Right renal cortex interstitium (tissue), 3 donors: ENCODE measurements around the gene NUAK1. TPM values are rescaled to one million over a fixed set of nuclear protein-coding genes. Genes with fewer than 3 reads are reported as not detected.

ENCODE experiments used
- DNase-seq, 3 donors: peaks; one replicate each; pipeline ENCODE4 v3.0.0-alpha.2; 2013; ENCODE audit warnings: low read depth in 3 of 3, low spot score in 2 of 3
- polyA plus RNA-seq, 3 donors: library from polyadenylated mRNA; unstranded; fragments of 120-200 nt; gene quantifications; one replicate each; pipeline ENCODE4 v1.2.1, GENCODE V29; 2013; ENCODE audit not compliant: insufficient read length in 3 of 3

Gene NUAK1
- polyA plus RNA-seq, 3 donors: 9.6 to 10.1 (median 9.8) TPM

DNA sequence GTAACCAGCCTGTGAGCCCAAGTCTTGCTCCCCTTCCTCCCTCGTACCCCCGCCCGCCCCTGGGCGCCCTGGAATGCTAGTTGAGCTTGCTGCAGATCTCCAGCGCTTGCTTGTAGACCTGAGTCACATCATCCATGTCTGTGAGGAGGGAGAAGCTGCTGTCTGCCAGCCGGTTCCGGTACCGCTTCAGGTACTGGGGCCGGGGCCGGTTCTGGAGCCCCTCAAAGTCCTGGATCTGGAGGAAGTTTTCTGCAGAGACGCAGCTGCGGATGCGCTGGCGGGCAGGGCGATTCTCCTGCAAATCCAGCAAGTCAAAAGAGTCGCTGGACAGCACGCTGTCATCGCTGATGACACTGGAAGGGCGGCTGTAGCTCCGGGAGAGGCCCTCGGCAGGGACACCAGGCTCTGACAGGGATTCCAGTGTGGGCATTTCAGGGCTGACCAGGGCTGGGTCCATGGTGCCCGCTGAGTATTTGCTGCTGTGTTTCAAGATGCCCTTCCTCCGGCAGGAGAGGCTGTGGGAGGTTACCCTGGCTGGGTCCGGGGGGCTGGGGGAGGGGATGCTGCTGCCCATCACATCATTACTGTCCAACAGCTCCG is 71.9 kb downstream of the NUAK1 start:
- DNase-seq: no peak

DNA sequence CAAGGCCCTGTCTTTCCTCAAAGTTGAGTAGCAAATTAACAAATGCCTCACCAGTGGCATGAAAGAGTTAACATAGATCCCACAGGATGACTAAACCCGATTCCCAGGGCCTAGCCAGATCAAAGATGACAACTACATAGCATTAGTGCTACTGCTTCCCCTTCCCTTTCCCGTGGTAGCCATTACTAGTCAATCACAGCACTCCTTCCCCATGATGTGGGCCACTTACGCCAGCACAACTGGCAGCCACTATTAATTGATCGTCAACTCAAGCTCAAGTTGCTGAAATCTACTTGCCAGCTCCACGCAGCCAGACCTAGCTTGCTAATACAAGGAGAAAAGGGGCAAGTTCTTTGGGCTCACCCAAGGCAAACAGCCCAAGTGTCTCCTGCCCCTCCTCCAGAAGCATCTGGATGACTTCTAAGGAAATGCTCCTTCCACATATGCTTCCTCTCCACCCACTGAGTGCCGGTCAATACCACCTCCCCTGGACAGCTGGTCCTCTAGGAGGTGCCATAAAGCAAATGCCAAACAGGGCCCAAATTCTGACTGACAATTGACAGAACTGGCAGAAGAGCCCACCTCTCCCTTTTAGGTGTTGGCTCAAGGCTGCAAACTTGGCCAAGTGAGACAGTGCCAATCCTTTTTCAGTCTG is 72.6 kb downstream of the NUAK1 start:
- DNase-seq: no peak

DNA sequence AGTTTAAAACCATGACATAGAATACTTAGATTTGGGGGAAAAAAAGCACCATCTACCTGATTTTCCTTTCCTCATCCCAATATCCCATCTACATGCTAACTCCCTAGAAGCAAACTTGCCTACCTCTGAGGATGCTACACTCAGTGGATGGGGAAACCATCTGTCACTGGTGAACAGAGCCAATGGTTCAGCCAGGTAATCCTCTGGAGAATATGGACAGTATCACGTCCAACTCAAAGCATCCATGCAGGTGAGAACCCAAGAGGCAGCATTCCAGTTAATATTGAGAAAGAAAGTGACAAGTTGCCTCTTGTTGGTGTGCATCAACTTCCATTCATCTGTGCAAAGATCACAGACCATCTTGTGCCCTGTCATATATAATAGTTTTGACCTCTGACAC is 73.2 kb downstream of the NUAK1 start:
- DNase-seq: no peak

DNA sequence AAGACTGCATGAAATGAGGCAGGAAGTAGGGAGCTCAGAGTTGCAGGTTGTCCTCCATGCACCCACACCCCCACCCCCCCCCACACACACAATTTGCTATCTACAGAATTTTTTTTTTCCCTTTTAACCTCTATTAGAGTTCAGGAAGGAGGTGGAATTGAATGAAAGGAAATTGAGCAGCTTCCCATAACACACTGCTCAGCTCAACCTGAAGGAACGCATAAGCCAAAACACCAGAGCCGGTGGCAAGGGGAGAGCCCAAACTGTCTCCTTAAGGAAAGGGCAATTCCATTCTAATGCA is 74.1 kb downstream of the NUAK1 start:
- DNase-seq: no peak

DNA sequence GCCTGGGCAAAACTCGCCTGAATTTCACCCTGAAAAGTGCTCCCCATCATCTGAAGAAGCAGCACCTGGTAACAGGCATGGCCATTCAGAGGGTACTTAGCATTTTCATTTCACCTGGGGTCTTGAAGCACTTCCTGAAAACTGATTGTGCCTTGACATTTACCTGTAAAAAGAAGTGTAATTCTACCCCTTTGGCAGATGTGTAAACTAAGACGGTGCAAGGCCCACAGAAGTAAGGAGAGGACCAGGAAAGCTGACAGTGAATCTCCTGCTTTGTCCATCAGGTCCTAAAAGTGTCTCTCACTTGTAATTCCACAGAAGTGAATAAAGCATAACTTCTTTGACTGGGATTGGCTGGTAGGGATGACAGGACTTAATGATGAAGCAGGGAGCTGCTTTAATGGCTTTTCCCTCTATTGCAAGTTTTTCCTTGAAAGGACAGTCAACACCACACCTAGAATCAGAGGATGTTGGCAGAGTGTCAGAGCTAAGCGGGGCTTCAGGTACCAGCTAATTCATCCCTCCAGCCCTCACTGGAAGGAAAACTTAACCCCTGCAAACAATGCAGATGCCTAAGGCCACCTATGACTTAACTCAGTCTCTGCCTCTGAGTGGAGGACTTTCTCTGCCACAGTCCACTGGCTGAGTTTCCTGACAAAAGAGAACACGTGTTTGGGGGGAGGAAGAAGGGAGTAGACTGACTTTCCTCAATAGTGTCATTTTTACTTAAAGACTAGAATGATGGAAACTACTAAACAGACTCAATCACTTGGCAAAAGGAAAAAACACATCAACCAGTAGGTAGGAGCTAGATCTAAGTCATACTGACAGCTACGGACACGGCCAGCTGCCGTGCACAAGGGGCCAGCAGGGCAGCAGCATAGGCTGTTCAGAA is 74.7 kb downstream of the NUAK1 start:
- DNase-seq: no peak

DNA sequence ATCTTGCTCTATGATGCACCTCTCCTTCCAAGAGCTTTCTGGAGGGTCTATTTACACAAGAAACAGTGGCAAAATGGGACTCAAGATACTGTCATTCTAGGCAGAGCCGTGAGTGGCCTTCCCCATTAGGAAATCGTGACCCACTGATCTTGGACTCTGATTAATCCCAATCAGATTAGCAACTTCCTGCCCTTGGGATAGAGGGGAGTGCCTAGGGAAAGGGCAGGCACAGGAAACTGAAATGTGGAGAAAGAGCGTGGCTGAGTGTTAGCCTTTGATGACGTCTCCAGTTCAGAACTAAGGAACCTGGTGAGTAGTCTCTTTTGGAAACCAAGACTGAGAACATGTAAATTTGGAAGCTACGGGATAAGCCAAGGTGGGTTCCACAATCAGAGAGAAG is 76.1 kb downstream of the NUAK1 start:
- DNase-seq: no peak

DNA sequence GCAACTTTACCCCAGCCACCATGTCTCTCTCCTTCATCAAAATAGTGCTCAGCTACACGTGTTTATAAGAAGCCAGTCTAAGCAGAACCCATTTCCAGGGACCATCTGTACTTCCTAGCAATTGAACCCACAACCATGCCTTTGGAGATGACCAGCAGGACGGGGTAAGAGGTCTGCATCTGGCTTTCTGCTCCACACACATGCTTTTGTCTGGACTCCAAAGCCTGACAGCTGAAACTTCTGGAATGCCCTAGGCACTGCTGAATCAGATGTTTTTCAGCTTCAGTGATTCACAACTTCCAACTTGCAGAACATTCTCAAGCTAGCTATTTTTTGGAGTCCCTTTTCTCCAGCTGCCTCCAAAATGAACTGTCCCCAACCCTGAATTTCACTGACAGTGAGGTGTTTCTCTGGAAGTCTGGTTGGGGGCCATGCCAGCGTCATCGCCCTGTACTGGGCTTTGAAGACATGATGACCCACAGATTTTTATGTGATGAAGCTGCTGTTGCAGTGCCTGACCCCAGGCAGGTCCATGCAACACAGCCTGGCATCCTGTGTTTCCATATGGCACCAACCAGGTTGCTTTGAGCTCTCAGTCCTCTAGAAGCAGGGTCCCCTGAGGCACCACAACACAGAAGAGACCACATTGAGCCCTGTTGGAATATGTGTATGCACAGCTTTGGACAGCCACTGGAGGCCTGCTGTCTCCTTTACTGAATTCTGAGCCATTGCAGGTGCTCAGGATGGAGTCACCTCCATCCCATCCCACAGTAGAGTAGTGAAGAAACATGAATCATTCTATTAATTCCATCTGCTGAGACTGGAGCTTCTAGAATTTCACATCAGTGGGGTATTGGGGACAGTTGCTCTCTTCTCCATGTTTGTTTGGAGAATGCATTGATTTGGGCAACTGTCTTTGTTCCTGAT is 80.2 kb downstream of the NUAK1 start:
- DNase-seq: no peak

DNA sequence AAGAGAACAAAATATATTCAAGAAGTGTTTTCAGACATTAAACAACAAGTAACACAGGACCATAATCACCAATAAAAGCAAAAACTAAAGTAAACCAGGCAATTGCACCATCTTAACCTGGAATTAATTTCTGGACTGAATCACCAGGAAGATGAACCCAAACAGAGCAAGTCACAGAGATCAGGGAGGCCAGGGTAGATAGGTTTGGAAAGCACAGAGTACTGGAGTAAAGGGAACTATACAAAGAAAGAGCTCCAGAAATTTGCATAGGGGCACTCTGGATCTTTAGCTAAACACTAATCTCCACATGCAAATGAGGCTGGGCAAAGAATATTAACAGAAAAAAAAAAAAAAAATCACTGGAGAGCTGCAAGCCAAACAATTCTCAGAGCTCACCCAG is 84.7 kb downstream of the NUAK1 start:
- no peak for DNase-seq

DNA sequence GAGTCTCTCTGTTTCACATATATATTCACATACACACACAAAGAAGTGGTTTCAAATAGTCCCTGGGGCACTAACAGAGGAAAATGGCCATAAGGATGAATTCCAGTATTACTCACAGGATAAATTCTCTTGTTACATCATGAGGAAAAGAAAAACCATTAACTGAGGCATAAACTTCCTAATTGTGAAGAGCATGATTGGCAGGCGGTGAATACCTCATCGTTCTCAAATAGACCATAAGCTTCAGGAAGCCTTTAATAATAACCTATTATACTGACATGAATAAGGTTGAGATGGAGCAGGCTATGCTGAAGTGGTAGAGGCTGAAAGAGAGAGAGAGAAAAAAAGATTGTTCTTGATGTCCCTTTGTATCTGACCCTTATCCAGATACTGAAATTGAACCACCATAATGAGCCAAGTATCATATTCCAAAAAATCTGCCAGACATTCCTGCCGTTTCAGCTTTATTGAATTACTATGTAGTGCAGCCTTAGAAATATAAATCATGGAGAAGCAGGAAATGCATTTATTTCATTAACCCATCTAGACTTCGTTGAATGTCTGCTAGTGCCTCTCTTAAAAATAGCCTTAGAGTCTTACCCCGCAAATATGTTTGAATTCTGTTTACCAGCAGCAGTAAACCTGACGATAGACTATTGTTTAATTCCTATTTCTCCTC is 86.8 kb downstream of the NUAK1 start:
- no peak for DNase-seq

DNA sequence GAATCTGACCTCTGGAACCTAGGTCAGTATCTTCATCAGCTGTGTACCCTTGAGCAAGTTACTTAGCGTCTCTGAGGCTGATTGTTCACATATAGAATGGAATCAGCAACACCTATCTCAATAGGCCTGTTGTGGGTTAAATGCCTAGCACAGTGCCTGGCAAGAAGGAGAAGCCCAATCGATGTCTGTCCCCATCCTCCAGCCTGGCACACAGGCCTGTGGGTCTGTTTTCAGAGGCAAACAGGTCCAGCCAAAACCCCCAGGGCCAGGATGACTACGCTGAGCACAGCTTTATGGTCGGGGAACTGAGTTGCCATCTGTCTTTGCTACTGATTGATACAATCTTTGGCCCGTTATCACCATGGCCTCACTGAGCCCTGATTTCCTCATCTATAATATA is 89.2 kb downstream of the NUAK1 start:
- DNase-seq: no peak

DNA sequence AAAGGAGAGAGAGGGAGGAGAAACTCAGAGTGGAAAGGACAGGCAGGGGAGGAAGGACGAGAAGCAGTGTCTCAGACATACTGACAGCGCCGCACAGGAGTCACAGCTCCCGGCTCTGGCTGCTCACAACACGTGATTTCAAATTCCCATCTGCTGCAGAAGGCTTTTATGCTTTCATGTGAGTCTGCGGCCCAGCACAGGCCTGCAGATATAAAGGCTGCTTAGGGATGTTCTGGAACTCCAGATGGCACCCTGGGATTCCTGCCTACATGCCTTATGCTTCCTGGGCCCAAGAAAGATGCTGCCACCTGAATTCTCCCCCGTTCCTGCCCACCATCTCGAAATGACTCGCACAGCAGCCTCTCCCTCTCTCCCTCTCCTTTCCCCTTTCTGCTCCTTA is 89.6 kb downstream of the NUAK1 start:
- no peak for DNase-seq

DNA sequence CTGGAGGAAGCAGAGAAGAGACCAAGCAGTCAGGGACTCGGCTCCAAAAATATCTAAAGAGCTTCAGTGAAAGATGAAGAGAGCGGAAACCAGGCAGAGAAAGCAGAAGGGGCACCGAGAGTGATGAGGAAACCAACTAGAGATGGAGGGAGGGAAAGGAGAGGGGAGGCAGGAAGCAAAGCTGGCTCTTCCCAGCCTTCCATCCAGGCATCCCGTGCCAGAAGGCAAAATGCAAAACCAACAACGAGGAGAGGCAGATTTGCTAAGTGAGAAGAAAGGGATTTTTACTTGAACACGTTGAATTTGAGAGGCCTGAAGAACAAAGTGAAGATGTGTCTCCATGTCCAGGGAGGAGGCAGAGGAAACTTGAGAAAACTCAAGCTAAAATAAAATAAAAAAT is 90.1 kb downstream of the NUAK1 start:
- no peak for DNase-seq

DNA sequence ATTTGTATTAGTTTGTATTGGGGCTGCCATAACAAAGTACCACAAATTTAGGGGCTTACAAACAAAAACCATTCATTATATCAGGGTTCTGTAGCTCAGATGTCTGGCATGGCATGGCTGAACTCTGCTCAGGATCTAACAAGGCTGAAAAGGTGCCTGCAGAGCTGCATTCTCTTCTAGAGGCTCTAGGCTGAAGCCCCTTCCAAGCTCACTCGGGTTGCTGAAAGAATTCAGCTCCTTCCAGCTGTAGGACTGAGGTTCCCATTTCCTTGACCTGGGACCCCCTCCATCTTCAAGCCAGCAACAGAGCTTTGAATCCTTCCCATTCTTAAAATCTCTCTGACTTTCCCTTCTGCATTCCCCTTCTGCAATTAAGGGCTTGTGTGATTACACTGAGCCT is 90.7 kb downstream of the NUAK1 start:
- DNase-seq: no peak

DNA sequence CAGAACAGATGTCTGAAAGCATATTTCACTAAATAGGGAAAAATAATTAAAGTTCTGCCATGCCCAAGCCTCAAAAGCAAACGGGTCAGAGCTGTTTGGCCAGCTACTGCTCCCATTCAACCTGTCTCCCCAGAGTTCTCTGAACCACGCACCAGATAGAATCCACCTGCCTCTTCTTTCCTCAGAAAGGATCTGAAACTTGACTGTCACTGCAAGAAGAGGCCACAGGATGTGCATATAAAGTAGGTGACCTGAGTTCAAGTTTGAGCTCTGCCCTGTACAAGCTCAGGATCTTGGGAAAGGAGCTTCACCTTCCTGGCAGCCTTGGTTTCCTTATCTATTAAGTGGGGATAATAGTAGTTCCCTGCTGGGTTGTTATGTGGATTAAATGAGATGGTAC is 91.8 kb downstream of the NUAK1 start:
- DNase-seq: no peak

DNA sequence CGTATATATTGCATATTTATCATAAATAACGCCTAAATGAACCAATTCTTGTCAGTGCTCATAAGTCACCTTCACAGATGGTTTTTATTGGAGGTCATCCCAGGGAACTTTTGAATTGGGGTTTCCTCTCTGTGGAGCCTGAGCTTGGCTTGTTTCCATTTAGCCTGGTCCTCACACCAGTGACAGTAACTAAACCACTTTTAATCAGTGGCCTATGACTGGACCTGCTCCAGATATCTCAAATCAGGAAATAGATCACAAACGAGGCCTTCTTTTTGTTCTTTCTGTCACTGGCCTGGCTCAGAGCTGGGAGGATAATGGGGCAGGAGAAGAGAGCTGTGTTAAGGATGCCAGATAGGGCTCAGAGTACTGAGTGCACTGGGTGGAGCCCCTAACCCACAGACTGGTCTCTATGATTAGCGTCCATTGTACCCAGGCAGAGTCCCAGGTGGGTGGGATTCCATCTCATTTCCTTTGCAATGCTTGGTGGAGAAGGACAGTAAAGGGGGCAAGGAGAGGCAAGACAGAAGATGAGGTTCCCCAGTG is 92.4 kb downstream of the NUAK1 start:
- DNase-seq: no peak

DNA sequence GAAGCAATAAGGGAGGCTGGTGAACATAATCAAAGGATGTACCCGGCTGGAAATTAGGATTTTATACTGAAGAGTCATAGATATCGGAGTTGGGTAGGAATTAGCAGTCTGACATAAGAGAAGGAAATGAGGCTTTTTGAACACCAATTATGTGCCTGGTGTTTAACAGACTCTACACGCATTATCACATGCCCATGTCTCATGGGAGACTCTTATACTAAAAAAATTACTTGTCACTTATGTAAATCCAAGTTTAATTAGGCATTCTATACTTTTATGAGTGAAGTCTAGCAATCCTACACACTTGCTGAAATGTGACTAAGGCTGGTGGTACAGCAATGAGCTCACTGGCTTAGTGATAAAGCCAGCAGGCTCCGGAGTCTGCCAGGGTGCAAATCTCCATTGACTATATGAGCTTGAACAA is 93.5 kb downstream of the NUAK1 start:
- DNase-seq: no peak

DNA sequence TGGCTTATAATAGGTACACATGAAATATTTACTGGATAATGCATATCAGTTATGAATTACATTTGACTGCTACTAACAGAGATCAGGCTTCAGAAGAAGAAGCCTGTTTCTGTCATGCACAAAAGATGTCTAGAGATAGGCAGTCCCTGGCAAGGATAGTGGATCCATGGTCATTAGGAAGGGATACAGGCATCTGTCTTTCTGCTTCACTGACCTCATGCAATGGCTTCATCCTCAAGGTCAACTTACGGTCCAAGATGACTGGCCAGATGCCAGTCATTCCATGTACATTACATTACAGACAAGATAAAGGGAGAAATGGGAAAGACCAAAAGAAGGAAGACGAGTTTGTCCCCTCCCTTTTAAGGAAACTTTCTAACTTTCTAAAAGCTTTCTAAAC is 94.0 kb downstream of the NUAK1 start:
- no peak for DNase-seq

DNA sequence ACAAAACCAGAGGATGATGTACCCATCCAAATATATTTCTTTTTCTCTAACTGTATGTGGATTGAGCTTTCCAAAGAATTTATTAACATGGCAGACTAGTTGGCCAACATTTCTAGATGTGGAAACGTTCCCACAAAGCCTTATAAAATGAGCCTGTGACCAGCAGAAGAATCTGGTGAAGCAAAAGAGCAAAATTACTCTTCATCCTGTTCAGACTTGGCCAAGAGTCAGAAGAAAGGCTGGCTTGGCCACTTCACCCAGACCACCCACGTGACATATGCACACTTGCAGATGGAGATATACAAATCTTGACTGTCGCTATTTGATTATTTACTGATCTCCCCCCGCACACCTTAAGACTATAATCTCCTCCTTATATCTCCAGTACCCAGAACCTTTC is 96.7 kb downstream of the NUAK1 start:
- no peak for DNase-seq

DNA sequence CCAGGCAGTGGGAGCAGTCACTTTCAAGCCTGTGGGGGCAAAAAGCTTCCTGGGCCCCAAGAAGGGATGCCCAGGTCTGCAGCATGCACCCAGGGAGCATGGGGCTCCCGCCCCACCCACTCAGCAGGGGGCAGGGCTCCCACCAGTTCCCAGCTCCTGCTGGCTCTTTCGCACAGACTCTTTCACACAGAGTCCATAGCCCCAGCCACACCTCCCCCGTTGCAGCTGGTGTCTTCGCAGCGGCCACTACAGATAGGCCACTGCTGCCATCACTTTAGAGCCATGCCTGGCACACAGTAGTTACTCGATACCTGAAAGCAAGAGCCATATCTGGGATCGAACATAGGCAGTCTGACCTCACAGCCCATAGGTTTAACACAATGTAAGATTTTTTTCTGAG is 98.2 kb downstream of the NUAK1 start:
- no peak for DNase-seq
